GM18517 (cell line): ENCODE measurements around the gene RAB11FIP2.

Experiments
- ATAC-seq: cut with Tn5 transposase; IDR thresholded peaks from one replicate; pipeline ENCODE4 v1.9.1; 2021; ENCODE audit warnings: mild to moderate bottlenecking, moderate library complexity; ENCODE audit not compliant: unreplicated experiment

Gene RAB11FIP2

GRCh38 chr10:118034791-118035261 is 11.9 kb downstream of the RAB11FIP2 start:
- no peak for ATAC-seq

GRCh38 chr10:118033905-118034304 is 12.8 kb downstream of the RAB11FIP2 start:
- no peak for ATAC-seq

GRCh38 chr10:118032564-118032963 is 14.2 kb downstream of the RAB11FIP2 start:
- ATAC-seq: no peak

GRCh38 chr10:118031351-118032075 is 15.2 kb downstream of the RAB11FIP2 start:
- no peak for ATAC-seq

GRCh38 chr10:118028619-118029018 is 18.1 kb downstream of the RAB11FIP2 start:
- peak; percentile 99 for ATAC-seq

- ATAC-seq: no peak
Measured at GRCh38 chr10:118027397-118027796, 19.3 kb downstream of the RAB11FIP2 start.

- ATAC-seq: no peak
Measured at GRCh38 chr10:118026936-118027335, 19.8 kb downstream of the RAB11FIP2 start.

- ATAC-seq: no peak
Measured at GRCh38 chr10:118020365-118020764, 26.4 kb downstream of the RAB11FIP2 start.

- ATAC-seq: no peak
Measured at GRCh38 chr10:118017850-118018249, 28.9 kb downstream of the RAB11FIP2 start.

- no peak for ATAC-seq
Measured at GRCh38 chr10:118017071-118017740, 29.5 kb downstream of the RAB11FIP2 start.

GRCh38 chr10:118012952-118013525 is 33.7 kb downstream of the RAB11FIP2 start:
- ATAC-seq: no peak

- no peak for ATAC-seq
Measured at GRCh38 chr10:118007773-118008172, 39.0 kb downstream of the RAB11FIP2 start.

GRCh38 chr10:118003126-118003525 is 43.6 kb downstream of the RAB11FIP2 start:
- no peak for ATAC-seq

- no peak for ATAC-seq
Measured at GRCh38 chr10:118002581-118002980, 44.2 kb downstream of the RAB11FIP2 start.

- ATAC-seq: no peak
Measured at GRCh38 chr10:117997673-117998072, 49.1 kb downstream of the RAB11FIP2 start.

GRCh38 chr10:117996709-117997108 is 50.0 kb downstream of the RAB11FIP2 start:
- ATAC-seq: no peak

- ATAC-seq: no peak
Measured at GRCh38 chr10:117994771-117995170, 52.0 kb downstream of the RAB11FIP2 start.

- no peak for ATAC-seq
Measured at GRCh38 chr10:117993166-117993565, 53.6 kb downstream of the RAB11FIP2 start.

- ATAC-seq: no peak
Measured at GRCh38 chr10:117991701-117992100, 55.0 kb downstream of the RAB11FIP2 start.

- ATAC-seq: no peak
Measured at GRCh38 chr10:117989962-117990361, 56.8 kb downstream of the RAB11FIP2 start.

- no peak for ATAC-seq
Measured at GRCh38 chr10:117988814-117989213, 57.9 kb downstream of the RAB11FIP2 start.
